ENCODE data around the gene MRPS26. TPM values are rescaled to one million over a fixed set of nuclear protein-coding genes. Genes with fewer than 3 reads are reported as not detected.

The MRPS26 gene
- total RNA-seq, 1 donor from 2014 or later: 27.3 TPM

- TF ChIP-seq CTCF (IDR thresholded peaks at IDR 0.05; ENCODE audit: insufficient read depth, low read depth, low read length) (no peak), EZH2 (IDR thresholded peaks at IDR 0.05; ENCODE audit: insufficient read depth, low read length) (no peak)
- FAIRE-seq (no peak), DNase-seq (ENCODE audit: low read depth) (no peak)
- Histone ChIP-seq H3K27ac (ENCODE audit: low read depth, low read length) (no peak overlapping the region), H3K4me3 (ENCODE audit: insufficient read depth, low read depth, low read length) (no peak overlapping the region), H3K4me2 (ENCODE audit: low read length) (peak overlapping the region; percentile 24), H3K4me1 (ENCODE audit: insufficient read depth, low read length) (peaks cover 13% of the 10 kb centered on the region), H2AFZ (ENCODE audit: low read depth, low read length) (no peak overlapping the region), H3K27me3 (ENCODE audit: insufficient read depth, low read length) (no peaks in the 10 kb centered on the region), H3K9ac (ENCODE audit: low read length) (no peak overlapping the region), H3K79me2 (ENCODE audit: insufficient read depth, low read length) (no peaks in the 10 kb centered on the region), H3K36me3 (ENCODE audit: insufficient read depth, low read length) (peaks cover 13% of the 10 kb centered on the region), H4K20me1 (ENCODE audit: insufficient read depth, low read length) (peaks cover 13% of the 10 kb centered on the region), H3K9me3 (ENCODE audit: insufficient read depth, low read depth, low read length) (no peaks in the 10 kb centered on the region)
- no peak overlapping the region for H3K4me3 Mint-ChIP-seq (ENCODE audit: unreplicated experiment)
- no peaks in the 10 kb centered on the region for H3K9me3 Mint-ChIP-seq (ENCODE audit: unreplicated experiment)
- no peak overlapping the region for H3K27ac Mint-ChIP-seq (ENCODE audit: unreplicated experiment)
- H3K4me1 Mint-ChIP-seq (ENCODE audit: low read depth, unreplicated experiment): peaks cover 17% of the 10 kb centered on the region
- H3K27me3 Mint-ChIP-seq (ENCODE audit: low read depth, unreplicated experiment): no peaks in the 10 kb centered on the region
- H3K36me3 Mint-ChIP-seq (ENCODE audit: low read depth, unreplicated experiment): peaks cover 24% of the 10 kb centered on the region
These were observed 34.1 kb upstream of the MRPS26 start for GRCh38 chr20:3011752-3012151.

GRCh38 chr20:3013771-3014170 is 32.1 kb upstream of the MRPS26 start:
- H2AFZ ChIP-seq (ENCODE audit: low read depth, low read length): no peak overlapping the region
- no peaks in the 10 kb centered on the region for H3K79me2 ChIP-seq (ENCODE audit: insufficient read depth, low read length)
- DNase-seq (ENCODE audit: low read depth) (no peak), FAIRE-seq (no peak)
- H3K36me3 ChIP-seq (ENCODE audit: insufficient read depth, low read length): peaks cover 3% of the 10 kb centered on the region
- Mint-ChIP-seq H3K4me3 (ENCODE audit: unreplicated experiment) (no peak overlapping the region), H3K36me3 (ENCODE audit: low read depth, unreplicated experiment) (peaks cover 24% of the 10 kb centered on the region), H3K4me1 (ENCODE audit: low read depth, unreplicated experiment) (peaks cover 17% of the 10 kb centered on the region), H3K27ac (ENCODE audit: unreplicated experiment) (no peak overlapping the region), H3K9me3 (ENCODE audit: unreplicated experiment) (peaks cover 3% of the 10 kb centered on the region), H3K27me3 (ENCODE audit: low read depth, unreplicated experiment) (no peaks in the 10 kb centered on the region)
- H3K4me3 ChIP-seq (ENCODE audit: insufficient read depth, low read depth, low read length): no peak overlapping the region
- no peak overlapping the region for H3K9ac ChIP-seq (ENCODE audit: low read length)
- peaks cover 13% of the 10 kb centered on the region for H3K4me1 ChIP-seq (ENCODE audit: insufficient read depth, low read length)
- no peaks in the 10 kb centered on the region for H3K27me3 ChIP-seq (ENCODE audit: insufficient read depth, low read length)
- H3K27ac ChIP-seq (ENCODE audit: low read depth, low read length): no peak overlapping the region
- H3K4me2 ChIP-seq (ENCODE audit: low read length): no peak overlapping the region
- no peaks in the 10 kb centered on the region for H3K9me3 ChIP-seq (ENCODE audit: insufficient read depth, low read depth, low read length)
- H4K20me1 ChIP-seq (ENCODE audit: insufficient read depth, low read length): peaks cover 13% of the 10 kb centered on the region
- TF ChIP-seq CTCF (IDR thresholded peaks at IDR 0.05; ENCODE audit: insufficient read depth, low read depth, low read length): no peak
- no peak for TF ChIP-seq EZH2 (IDR thresholded peaks at IDR 0.05; ENCODE audit: insufficient read depth, low read length)

- Mint-ChIP-seq H3K9me3 (ENCODE audit: unreplicated experiment) (peaks cover 3% of the 10 kb centered on the region), H3K27me3 (ENCODE audit: low read depth, unreplicated experiment) (no peaks in the 10 kb centered on the region), H3K4me3 (ENCODE audit: unreplicated experiment) (no peak overlapping the region), H3K36me3 (ENCODE audit: low read depth, unreplicated experiment) (peaks cover 20% of the 10 kb centered on the region), H3K4me1 (ENCODE audit: low read depth, unreplicated experiment) (peaks cover 17% of the 10 kb centered on the region), H3K27ac (ENCODE audit: unreplicated experiment) (no peak overlapping the region)
- Histone ChIP-seq H3K9me3 (ENCODE audit: insufficient read depth, low read depth, low read length) (no peaks in the 10 kb centered on the region), H4K20me1 (ENCODE audit: insufficient read depth, low read length) (peaks cover 13% of the 10 kb centered on the region), H3K36me3 (ENCODE audit: insufficient read depth, low read length) (peaks cover 3% of the 10 kb centered on the region), H3K27me3 (ENCODE audit: insufficient read depth, low read length) (no peaks in the 10 kb centered on the region), H3K79me2 (ENCODE audit: insufficient read depth, low read length) (no peaks in the 10 kb centered on the region), H3K9ac (ENCODE audit: low read length) (no peak overlapping the region), H3K4me1 (ENCODE audit: insufficient read depth, low read length) (peaks cover 13% of the 10 kb centered on the region), H3K4me3 (ENCODE audit: insufficient read depth, low read depth, low read length) (no peak overlapping the region), H3K4me2 (ENCODE audit: low read length) (no peak overlapping the region), H2AFZ (ENCODE audit: low read depth, low read length) (no peak overlapping the region), H3K27ac (ENCODE audit: low read depth, low read length) (no peak overlapping the region)
- DNase-seq (ENCODE audit: low read depth) (no peak), FAIRE-seq (no peak)
- TF ChIP-seq EZH2 (IDR thresholded peaks at IDR 0.05; ENCODE audit: insufficient read depth, low read length) (no peak), CTCF (IDR thresholded peaks at IDR 0.05; ENCODE audit: insufficient read depth, low read depth, low read length) (no peak)
These were observed 31.7 kb upstream of the MRPS26 start for GRCh38 chr20:3014179-3014578.
